ENCODE data around the gene GALNT7. TPM values are rescaled to one million over a fixed set of nuclear protein-coding genes. Genes with fewer than 3 reads are reported as not detected.

GALNT7 gene
- total RNA-seq, 1 donor from 2014 or later, result 36.2 TPM

- Mint-ChIP-seq H3K4me3 (peak overlapping the region; percentile 57), H3K4me1 (peaks cover 43% of the 10 kb centered on the region), H3K9me3 (no peaks in the 10 kb centered on the region)
Observed at GRCh38 chr4:173171987-173172386, 3.4 kb downstream of the GALNT7 start.

GRCh38 chr4:173174184-173174583 lies 5.6 kb downstream of the GALNT7 start:
- peaks cover 42% of the 10 kb centered on the region for H3K4me1 Mint-ChIP-seq
- no peak overlapping the region for H3K4me3 Mint-ChIP-seq
- H3K27ac Mint-ChIP-seq (ENCODE audit: unreplicated experiment), result no peak overlapping the region
- no peaks in the 10 kb centered on the region for H3K27me3 Mint-ChIP-seq (ENCODE audit: low read depth)
- H3K9me3 Mint-ChIP-seq, result no peaks in the 10 kb centered on the region
- TF ChIP-seq, protein P1, sequence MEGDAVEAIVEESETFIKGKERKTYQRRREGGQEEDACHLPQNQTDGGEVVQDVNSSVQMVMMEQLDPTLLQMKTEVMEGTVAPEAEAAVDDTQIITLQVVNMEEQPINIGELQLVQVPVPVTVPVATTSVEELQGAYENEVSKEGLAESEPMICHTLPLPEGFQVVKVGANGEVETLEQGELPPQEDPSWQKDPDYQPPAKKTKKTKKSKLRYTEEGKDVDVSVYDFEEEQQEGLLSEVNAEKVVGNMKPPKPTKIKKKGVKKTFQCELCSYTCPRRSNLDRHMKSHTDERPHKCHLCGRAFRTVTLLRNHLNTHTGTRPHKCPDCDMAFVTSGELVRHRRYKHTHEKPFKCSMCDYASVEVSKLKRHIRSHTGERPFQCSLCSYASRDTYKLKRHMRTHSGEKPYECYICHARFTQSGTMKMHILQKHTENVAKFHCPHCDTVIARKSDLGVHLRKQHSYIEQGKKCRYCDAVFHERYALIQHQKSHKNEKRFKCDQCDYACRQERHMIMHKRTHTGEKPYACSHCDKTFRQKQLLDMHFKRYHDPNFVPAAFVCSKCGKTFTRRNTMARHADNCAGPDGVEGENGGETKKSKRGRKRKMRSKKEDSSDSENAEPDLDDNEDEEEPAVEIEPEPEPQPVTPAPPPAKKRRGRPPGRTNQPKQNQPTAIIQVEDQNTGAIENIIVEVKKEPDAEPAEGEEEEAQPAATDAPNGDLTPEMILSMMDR (conservative IDR thresholded peaks at IDR 0.05), result no peak
- no peaks in the 10 kb centered on the region for H3K36me3 Mint-ChIP-seq (ENCODE audit: low read depth)
- DNase-seq (ENCODE audit: low read depth, low spot score), result no peak

More at GRCh38 chr4:173171987-173172386, 3.4 kb downstream of the GALNT7 start:
- TF ChIP-seq, protein P1 (conservative IDR thresholded peaks at IDR 0.05), result no peak
- peak overlapping the region; percentile 16 for H3K27ac Mint-ChIP-seq (ENCODE audit: unreplicated experiment)
- no peak for DNase-seq (ENCODE audit: low read depth, low spot score)
- H3K27me3 Mint-ChIP-seq (ENCODE audit: low read depth), result no peaks in the 10 kb centered on the region
- no peaks in the 10 kb centered on the region for H3K36me3 Mint-ChIP-seq (ENCODE audit: low read depth)

DNA sequence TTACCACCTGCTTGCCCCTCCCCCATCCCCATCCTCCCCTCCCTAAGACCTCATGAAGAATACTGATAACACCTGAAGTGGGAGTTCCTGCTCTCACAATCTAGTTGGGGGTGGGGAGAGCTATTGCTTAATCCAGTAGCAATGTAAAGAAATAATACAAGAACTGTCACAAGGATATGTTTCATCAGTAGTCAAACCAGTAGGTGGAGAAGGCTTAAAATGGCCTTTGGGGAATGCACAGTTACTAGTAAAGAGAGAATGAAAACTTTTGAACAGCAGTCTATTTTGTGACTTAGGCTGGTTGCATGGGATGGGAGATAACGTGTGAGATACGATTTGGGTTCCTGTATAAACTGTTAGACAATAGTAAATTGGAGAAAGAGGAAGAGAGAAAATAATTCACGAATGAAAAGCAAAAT lies 6.0 kb downstream of the GALNT7 start:
- TF ChIP-seq, protein P1 (conservative IDR thresholded peaks at IDR 0.05), result no peak

GRCh38 chr4:173176010-173176409 lies 7.4 kb downstream of the GALNT7 start:
- no peak overlapping the region for H3K4me3 Mint-ChIP-seq
- H3K36me3 Mint-ChIP-seq (ENCODE audit: low read depth), result no peaks in the 10 kb centered on the region
- H3K9me3 Mint-ChIP-seq, result no peaks in the 10 kb centered on the region
- H3K27me3 Mint-ChIP-seq (ENCODE audit: low read depth), result no peaks in the 10 kb centered on the region
- H3K27ac Mint-ChIP-seq (ENCODE audit: unreplicated experiment), result no peak overlapping the region
- TF ChIP-seq, protein P1 (conservative IDR thresholded peaks at IDR 0.05), result no peak
- peaks cover 32% of the 10 kb centered on the region for H3K4me1 Mint-ChIP-seq
- no peak for DNase-seq (ENCODE audit: low read depth, low spot score)

More for the DNA sequence above, 6.0 kb downstream of the GALNT7 start:
- Mint-ChIP-seq H3K4me3 (no peak overlapping the region), H3K27me3 (ENCODE audit: low read depth) (no peaks in the 10 kb centered on the region), H3K27ac (ENCODE audit: unreplicated experiment) (no peak overlapping the region), H3K9me3 (no peaks in the 10 kb centered on the region), H3K36me3 (ENCODE audit: low read depth) (no peaks in the 10 kb centered on the region), H3K4me1 (peaks cover 42% of the 10 kb centered on the region)
- DNase-seq (ENCODE audit: low read depth, low spot score), result no peak

DNA sequence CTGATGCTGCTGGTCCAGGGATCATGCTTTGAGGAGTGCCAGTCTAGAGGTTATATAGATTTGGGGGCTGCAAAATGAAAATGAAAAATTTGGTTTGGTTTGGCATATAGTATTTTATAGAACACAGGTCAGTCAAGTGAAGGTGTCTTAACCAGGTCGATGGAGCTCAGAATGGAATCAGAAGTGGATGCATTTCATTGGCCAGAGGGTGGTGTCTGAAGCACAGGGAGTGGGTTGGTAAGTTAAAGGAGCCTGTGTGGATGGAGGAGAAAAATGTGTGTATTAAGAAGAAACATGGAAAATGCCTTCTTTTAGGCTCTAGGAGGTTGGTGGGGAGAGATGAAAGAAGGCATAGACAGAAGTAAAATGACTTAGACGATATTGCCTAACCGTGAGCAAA lies 8.6 kb downstream of the GALNT7 start:
- no peaks in the 10 kb centered on the region for H3K27me3 Mint-ChIP-seq (ENCODE audit: low read depth)
- TF ChIP-seq, protein P1 (conservative IDR thresholded peaks at IDR 0.05), result no peak
- no peak for DNase-seq (ENCODE audit: low read depth, low spot score)
- peaks cover 26% of the 10 kb centered on the region for H3K4me1 Mint-ChIP-seq
- no peaks in the 10 kb centered on the region for H3K9me3 Mint-ChIP-seq
- H3K27ac Mint-ChIP-seq (ENCODE audit: unreplicated experiment), result no peak overlapping the region
- no peak overlapping the region for H3K4me3 Mint-ChIP-seq
- H3K36me3 Mint-ChIP-seq (ENCODE audit: low read depth), result no peaks in the 10 kb centered on the region

DNA sequence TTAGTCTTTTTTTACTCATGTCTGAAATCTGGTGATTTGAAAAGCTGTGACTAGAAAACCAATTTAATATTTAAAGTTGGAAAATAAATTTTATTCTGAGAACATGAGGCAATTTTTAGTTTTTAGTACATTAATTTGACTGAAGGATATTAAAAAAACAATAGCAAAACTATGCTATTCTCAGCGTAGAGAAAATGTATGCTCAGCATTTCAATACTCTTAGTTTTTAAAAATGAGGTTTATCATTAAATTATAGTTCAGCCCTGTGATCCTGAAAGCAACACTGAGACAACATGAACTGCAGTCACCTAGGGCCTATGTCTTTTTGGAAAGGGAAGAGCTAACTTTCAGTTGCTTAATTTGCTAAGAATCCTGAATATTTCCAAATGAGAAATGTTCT lies 9.5 kb downstream of the GALNT7 start:
- no peak overlapping the region for H3K27ac Mint-ChIP-seq (ENCODE audit: unreplicated experiment)
- no peak for DNase-seq (ENCODE audit: low read depth, low spot score)
- peaks cover 19% of the 10 kb centered on the region for H3K4me1 Mint-ChIP-seq
- no peak overlapping the region for H3K4me3 Mint-ChIP-seq
- TF ChIP-seq, protein P1 (conservative IDR thresholded peaks at IDR 0.05), result no peak
- H3K9me3 Mint-ChIP-seq, result no peaks in the 10 kb centered on the region
- H3K36me3 Mint-ChIP-seq (ENCODE audit: low read depth), result no peaks in the 10 kb centered on the region
- H3K27me3 Mint-ChIP-seq (ENCODE audit: low read depth), result no peaks in the 10 kb centered on the region
